A549 (cell line): Measurements from ENCODE around the gene RAB37. TPM values are rescaled to one million over a fixed set of nuclear protein-coding genes. Genes with fewer than 3 reads are reported as not detected.

ENCODE experiments used
- ATAC-seq, 2 experiments: fragments of 200-7000 bp in 1 of 2; fragments of >200 bp in 1 of 2; cut with Nextera tagmentation in 1 of 2; cut with Tn5 transposase in 1 of 2; 3 replicates each; pipeline versions ENCODE4 v1.8.0 to v1.9.1; 2018 to 2020; ENCODE audit warnings: mild to moderate bottlenecking in 1 of 2, moderate library complexity in 1 of 2
- CTCF ChIA-PET: fragments of 300-600 bp; sonication (Branson Sonifier 250); formaldehyde crosslinking; extraction: SDS; loops from one replicate; lab custom pipeline; 2021; ENCODE audit warnings: antibody characterized with exemption, inconsistent platforms; lab: Yijun Ruan, JAX
- POLR2A ChIA-PET: fragments of 350-600 bp; formaldehyde crosslinking; extraction: SDS; loops from one replicate; lab custom pipeline; 2021; ENCODE audit warnings: antibody characterized with exemption, inconsistent platforms; lab: Yijun Ruan, JAX
- DNase-seq, 2 experiments: peaks; one replicate each; pipeline versions ENCODE4 v3.0.0 to v3.0.0-alpha.2; 2011 to 2016; ENCODE audit warnings: low read depth in 1 of 2, low spot score in 1 of 2
- FAIRE-seq: peaks from 2 replicates; lab custom pipeline; 2011; peaks lifted over from hg19 to GRCh38; lab: Jason Lieb, UNC
- H3K27ac ChIP-seq, 2 experiments: fragments of >200 bp; sonication (Bioruptor Twin); formaldehyde crosslinking; 3 replicates each; pipeline ENCODE4 v1.5.1; 2016 to 2017
- H3K4me1 ChIP-seq: fragments of >200 bp; sonication (Bioruptor Twin); formaldehyde crosslinking; 3 replicates; pipeline ENCODE4 v1.6.1; 2016
- H3K4me2 ChIP-seq: fragments of >200 bp; sonication (Bioruptor Twin); formaldehyde crosslinking; 3 replicates; pipeline ENCODE4 v1.6.1; 2016
- H3K4me3 ChIP-seq: fragments of >200 bp; sonication (Bioruptor Twin); formaldehyde crosslinking; 3 replicates; pipeline ENCODE4 v1.5.1; 2016
- H3K9me3 ChIP-seq: fragments of >200 bp; sonication (Bioruptor Twin); formaldehyde crosslinking; 3 replicates; pipeline ENCODE4 v1.6.1; 2016
- CBX8 ChIP-seq: fragments of 200-600 bp; sonication (generic); IDR thresholded peaks from 2 replicates; pipeline ENCODE4 v1.6.1; 2016
- CEBPB ChIP-seq, 2 experiments: fragments of >200 bp in 1 of 2; sonication (Bioruptor Twin) in 1 of 2; formaldehyde crosslinking in 1 of 2; IDR thresholded peaks; 2 replicates each; pipeline ENCODE4 v1.6.1; 2012 to 2016
- CHD2 ChIP-seq: fragments of 150-350 bp; IDR thresholded peaks from 2 replicates; pipeline ENCODE4 v1.6.1; 2014; ENCODE audit warnings: low read length; ENCODE audit not compliant: partially characterized antibody
- EHMT2 ChIP-seq: fragments of 200-600 bp; sonication (generic); IDR thresholded peaks from 2 replicates; pipeline ENCODE4 v1.6.1; 2016; ENCODE audit warnings: antibody characterized with exemption, low read depth, mild to moderate bottlenecking, moderate library complexity
- FOXS1 ChIP-seq: fragments of 250-450 bp; sonication (Bioruptor Pico); IDR thresholded peaks from 2 replicates; pipeline ENCODE4 v1.5.0; 2020; ENCODE audit warnings: mild to moderate bottlenecking, moderate library complexity
- HDAC2 ChIP-seq: fragments of 200-600 bp; sonication (generic); IDR thresholded peaks from 2 replicates; pipeline ENCODE4 v1.6.1; 2016
- MAFK ChIP-seq: fragments of 450-650 bp; IDR thresholded peaks from 2 replicates; pipeline ENCODE4 v1.6.1; 2014; ENCODE audit not compliant: partially characterized antibody
- MYC ChIP-seq: IDR thresholded peaks from 2 replicates; pipeline ENCODE4 v1.6.1; 2012; ENCODE audit warnings: mild to moderate bottlenecking, inconsistent platforms, low read length, improper control_type of control experiment, borderline replicate concordance
- NPAS2 ChIP-seq: fragments of 250-450 bp; sonication (Bioruptor Pico); IDR thresholded peaks from 2 replicates; pipeline ENCODE4 v1.8.0; 2022; ENCODE audit warnings: mild to moderate bottlenecking, moderate library complexity, borderline replicate concordance
- NR3C1 ChIP-seq: fragments of >200 bp; sonication (Bioruptor Twin); formaldehyde crosslinking; IDR thresholded peaks from 3 replicates; pipeline ENCODE4 v1.6.1; 2017
- RAD21 ChIP-seq, 2 experiments: fragments of >200 bp in 1 of 2; sonication (Bioruptor Twin) in 1 of 2; formaldehyde crosslinking in 1 of 2; IDR thresholded peaks in 1 of 2; conservative IDR thresholded peaks in 1 of 2; 2 replicates in 1 of 2; 3 replicates in 1 of 2; pipeline ENCODE4 v1.6.1; 2012 to 2018; ENCODE audit warnings: inconsistent platforms in 1 of 2
- RARB ChIP-seq: fragments of 250-450 bp; sonication (Bioruptor Pico); IDR thresholded peaks from 2 replicates; pipeline ENCODE4 v1.8.0; 2021; ENCODE audit warnings: mild to moderate bottlenecking, moderate library complexity
- RNF2 ChIP-seq: fragments of 200-600 bp; sonication (generic); IDR thresholded peaks from 2 replicates; pipeline ENCODE4 v1.6.1; 2016; ENCODE audit warnings: low read depth, mild to moderate bottlenecking, antibody characterized with exemption, moderate library complexity, borderline replicate concordance
- SREBF2 ChIP-seq: fragments of 450-650 bp; IDR thresholded peaks from 2 replicates; pipeline ENCODE4 v1.6.1; 2014; ENCODE audit warnings: mild to moderate bottlenecking, moderate library complexity
- TP53 ChIP-seq: fragments of 250-450 bp; sonication (Bioruptor Pico); IDR thresholded peaks from 2 replicates; pipeline ENCODE4 v1.5.0; 2021; ENCODE audit warnings: mild to moderate bottlenecking, moderate library complexity
- ZSCAN20 ChIP-seq: fragments of 250-450 bp; sonication (Bioruptor Pico); IDR thresholded peaks from 2 replicates; pipeline ENCODE4 v1.8.0; 2022; ENCODE audit warnings: mild to moderate bottlenecking, moderate library complexity
- WGBS: methylation state at CpG from one replicate; pipeline ENCODE4 v1.1.6; 2017; ENCODE audit errors: missing lambda C conversion rate; 5-methylcytosine and 5-hydroxymethylcytosine counted together
- polyA plus RNA-seq, 4 experiments: library from polyadenylated mRNA; depleted of rRNA in 3 of 4; stranded (reverse); fragments of >200 nt; fragmentation: RNase III in 1 of 4; extraction: RNeasy Plus Mini Kit Qiagen cat#74134 plus additional on column Dnase treatment in 1 of 4; gene quantifications; 2 replicates in 3 of 4; 3 replicates in 1 of 4; pipeline ENCODE4 v1.2.3, GENCODE V29; 2011 to 2017
- TF ChIP-seq, protein P1 (sequence below): IDR thresholded peaks from 2 replicates; pipeline ENCODE4 v1.6.1; 2012; ENCODE audit warnings: low read depth, borderline replicate concordance
- TF ChIP-seq, protein P2 (sequence below): IDR thresholded peaks from 2 replicates; pipeline ENCODE4 v1.6.1; 2012
- TF ChIP-seq, protein P3 (sequence below): fragments of >200 bp; sonication (Bioruptor Twin); formaldehyde crosslinking; IDR thresholded peaks from 3 replicates; pipeline ENCODE4 v1.6.1; 2016
- TF ChIP-seq, protein P4 (sequence below): fragments of 250-450 bp; sonication (Bioruptor Pico); IDR thresholded peaks from 2 replicates; pipeline ENCODE4 v1.5.0; 2020; ENCODE audit warnings: low read depth, mild to moderate bottlenecking, moderate library complexity
- TF ChIP-seq, protein P5 (sequence below): IDR thresholded peaks from 2 replicates; pipeline ENCODE4 v1.6.1; 2012
- TF ChIP-seq, protein P6 (sequence below): fragments of >200 bp; sonication (Bioruptor Twin); formaldehyde crosslinking; IDR thresholded peaks from 2 replicates; pipeline ENCODE4 v1.6.1; 2016

RAB37 gene
- polyA plus RNA-seq, 2 of the 4 experiments (the other 2 are of a cell fraction): 2.4 to 15.8 TPM

DNA sequence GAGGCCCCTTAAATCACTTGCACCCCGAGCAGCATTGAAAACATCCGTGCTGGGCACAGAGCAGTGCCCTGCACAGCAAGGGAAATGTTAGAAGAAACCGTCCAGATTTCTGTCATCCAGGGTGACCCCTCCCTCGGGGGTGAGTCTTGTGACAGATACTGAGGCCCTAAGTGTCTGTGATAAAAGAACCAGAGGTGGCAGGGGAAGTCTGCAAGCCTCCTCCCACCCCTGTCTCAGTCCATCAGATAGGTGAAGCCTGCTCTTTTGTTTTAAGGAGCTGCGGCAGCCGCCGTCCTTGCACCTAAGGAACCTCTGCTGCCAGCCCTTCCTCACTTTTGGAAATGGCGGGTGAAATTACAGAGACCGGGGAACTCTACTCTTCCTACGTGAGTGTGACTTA is 39.9 kb downstream of the RAB37 start (continued):
- TF ChIP-seq FOXS1 (CRISPR knock-in tag) (no peak), NR3C1 (no peak)
- TF ChIP-seq, protein P1, sequence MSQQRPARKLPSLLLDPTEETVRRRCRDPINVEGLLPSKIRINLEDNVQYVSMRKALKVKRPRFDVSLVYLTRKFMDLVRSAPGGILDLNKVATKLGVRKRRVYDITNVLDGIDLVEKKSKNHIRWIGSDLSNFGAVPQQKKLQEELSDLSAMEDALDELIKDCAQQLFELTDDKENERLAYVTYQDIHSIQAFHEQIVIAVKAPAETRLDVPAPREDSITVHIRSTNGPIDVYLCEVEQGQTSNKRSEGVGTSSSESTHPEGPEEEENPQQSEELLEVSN: no peak

DNA sequence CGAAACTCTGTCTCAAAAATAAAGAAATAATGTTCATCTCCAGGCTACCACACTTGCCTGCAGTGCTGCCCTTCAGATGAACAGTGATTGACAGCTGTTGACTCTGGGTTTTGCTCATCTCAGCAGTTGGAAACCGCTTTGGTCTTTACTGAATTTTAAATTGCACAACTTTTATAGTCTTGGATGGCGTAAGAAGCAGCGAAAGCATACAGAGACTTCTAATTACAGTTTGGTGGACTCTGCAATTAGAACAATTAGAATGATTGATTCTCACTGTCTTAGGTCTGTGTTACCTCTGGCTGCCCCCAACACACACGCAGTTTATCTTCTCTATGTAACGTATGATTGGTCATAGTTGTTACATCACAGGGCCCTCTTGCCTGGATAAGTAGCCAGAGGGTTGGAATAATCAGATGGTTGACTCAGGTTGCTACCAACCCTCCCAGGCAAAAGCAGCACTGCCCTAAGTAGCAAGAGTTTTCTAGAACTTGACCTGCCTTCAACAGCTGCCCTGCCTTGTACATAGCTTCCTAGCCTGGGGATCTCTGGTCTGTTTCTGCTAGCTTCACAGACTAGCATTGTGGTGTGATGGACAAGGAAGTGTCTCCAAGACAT is 41.0 kb downstream of the RAB37 start:
- no peak for TF ChIP-seq EHMT2
- TF ChIP-seq, protein P2, sequence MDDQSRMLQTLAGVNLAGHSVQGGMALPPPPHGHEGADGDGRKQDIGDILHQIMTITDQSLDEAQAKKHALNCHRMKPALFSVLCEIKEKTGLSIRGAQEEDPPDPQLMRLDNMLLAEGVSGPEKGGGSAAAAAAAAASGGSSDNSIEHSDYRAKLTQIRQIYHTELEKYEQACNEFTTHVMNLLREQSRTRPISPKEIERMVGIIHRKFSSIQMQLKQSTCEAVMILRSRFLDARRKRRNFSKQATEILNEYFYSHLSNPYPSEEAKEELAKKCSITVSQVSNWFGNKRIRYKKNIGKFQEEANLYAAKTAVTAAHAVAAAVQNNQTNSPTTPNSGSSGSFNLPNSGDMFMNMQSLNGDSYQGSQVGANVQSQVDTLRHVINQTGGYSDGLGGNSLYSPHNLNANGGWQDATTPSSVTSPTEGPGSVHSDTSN: no peak
- no peak for TF ChIP-seq TP53
- TF ChIP-seq HDAC2: no peak
- TF ChIP-seq, protein P3, sequence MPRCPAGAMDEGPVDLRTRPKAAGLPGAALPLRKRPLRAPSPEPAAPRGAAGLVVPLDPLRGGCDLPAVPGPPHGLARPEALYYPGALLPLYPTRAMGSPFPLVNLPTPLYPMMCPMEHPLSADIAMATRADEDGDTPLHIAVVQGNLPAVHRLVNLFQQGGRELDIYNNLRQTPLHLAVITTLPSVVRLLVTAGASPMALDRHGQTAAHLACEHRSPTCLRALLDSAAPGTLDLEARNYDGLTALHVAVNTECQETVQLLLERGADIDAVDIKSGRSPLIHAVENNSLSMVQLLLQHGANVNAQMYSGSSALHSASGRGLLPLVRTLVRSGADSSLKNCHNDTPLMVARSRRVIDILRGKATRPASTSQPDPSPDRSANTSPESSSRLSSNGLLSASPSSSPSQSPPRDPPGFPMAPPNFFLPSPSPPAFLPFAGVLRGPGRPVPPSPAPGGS: no peak
- TF ChIP-seq, protein P4, sequence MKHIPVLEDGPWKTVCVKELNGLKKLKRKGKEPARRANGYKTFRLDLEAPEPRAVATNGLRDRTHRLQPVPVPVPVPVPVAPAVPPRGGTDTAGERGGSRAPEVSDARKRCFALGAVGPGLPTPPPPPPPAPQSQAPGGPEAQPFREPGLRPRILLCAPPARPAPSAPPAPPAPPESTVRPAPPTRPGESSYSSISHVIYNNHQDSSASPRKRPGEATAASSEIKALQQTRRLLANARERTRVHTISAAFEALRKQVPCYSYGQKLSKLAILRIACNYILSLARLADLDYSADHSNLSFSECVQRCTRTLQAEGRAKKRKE (CRISPR knock-in tag): no peak
- no peak for TF ChIP-seq SREBF2
- TF ChIP-seq ZSCAN20 (CRISPR knock-in tag): no peak
- no peak for TF ChIP-seq MAFK
- no peak for TF ChIP-seq RNF2
- TF ChIP-seq RARB (CRISPR knock-in tag): no peak
- TF ChIP-seq, protein P5, sequence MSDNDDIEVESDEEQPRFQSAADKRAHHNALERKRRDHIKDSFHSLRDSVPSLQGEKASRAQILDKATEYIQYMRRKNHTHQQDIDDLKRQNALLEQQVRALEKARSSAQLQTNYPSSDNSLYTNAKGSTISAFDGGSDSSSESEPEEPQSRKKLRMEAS: no peak
- no peak for TF ChIP-seq NPAS2 (CRISPR knock-in tag)
- no peak for TF ChIP-seq MYC
- no peak for TF ChIP-seq CEBPB (IDR thresholded peaks at IDR 0.05)
- TF ChIP-seq CHD2: no peak
- no peak for TF ChIP-seq FOXS1 (CRISPR knock-in tag)
- no peak for TF ChIP-seq CBX8
- TF ChIP-seq, protein P6, sequence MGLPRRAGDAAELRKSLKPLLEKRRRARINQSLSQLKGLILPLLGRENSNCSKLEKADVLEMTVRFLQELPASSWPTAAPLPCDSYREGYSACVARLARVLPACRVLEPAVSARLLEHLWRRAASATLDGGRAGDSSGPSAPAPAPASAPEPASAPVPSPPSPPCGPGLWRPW: no peak
- no peak for TF ChIP-seq RAD21 (conservative IDR thresholded peaks at IDR 0.05 in 1 of 2, IDR thresholded peaks at IDR 0.05 in 1 of 2)
- no peak for ATAC-seq
- FAIRE-seq: no peak
- Histone ChIP-seq H3K4me1 (peaks cover 31% of the 10 kb centered on the region), H3K9me3 (no peaks in the 10 kb centered on the region), H3K4me3 (no peak overlapping the region), H3K27ac (no peak overlapping the region), H3K4me2 (no peak overlapping the region)
- no peak for DNase-seq
- WGBS: 82% methylated on average over 6 of the region's 6 CpGs
- ChIA-PET POLR2A (interaction anchor here (0.8 kb wide), 1 partner anchor 30 kb away, joined by 3 read pairs; the partner anchor contains the start of gene NHERF1), CTCF (interaction anchor here (4.7 to 53.6 kb wide), 4 partner anchors 11 to 120 kb away, joined by 32 to 1302 read pairs (median 527); partner anchors contain the start of genes FDXR, GRIN2C and NHERF1)
